Activated effector memory CD4-positive, alpha-beta T cell treated with Interleukin-2 at 50 U/mL for 16 hours (primary cell): ENCODE results near the gene SLC16A12.

ENCODE experiments used
- DNase-seq: peaks from one replicate; pipeline ENCODE4 v3.0.0-alpha.2; 2020

The SLC16A12 gene

DNA sequence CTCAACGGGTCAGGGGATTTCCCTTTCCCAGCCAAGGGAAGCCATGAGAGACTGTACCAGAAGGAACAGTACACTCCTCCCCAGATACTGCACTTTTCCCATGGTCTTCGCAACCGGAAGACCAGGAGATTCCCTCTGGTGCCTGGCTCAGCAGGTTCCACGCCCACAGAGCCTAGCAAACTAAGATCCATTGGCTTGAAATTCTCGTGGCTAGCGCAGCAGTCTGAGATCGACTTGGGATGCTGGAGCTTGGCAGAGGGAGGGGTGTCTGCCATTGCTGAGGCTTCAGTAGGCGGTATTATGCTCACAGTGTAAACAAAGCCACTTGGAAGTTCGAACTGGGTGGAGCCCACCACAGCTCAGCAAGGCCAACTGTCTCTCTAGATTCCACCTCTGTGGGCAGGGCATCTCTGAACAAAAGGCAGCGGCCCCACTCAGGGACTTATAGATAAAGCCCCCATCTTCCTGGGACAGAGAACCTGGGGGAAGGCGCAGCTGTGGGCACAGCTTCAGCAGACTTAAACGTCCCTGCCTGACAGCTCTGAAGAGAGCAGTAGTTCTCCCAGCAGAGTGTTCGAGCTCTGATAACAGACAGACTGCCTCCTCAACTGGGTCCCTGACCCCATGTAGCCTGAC is 29.6 kb downstream of the SLC16A12 start:
- no peak for DNase-seq

DNA sequence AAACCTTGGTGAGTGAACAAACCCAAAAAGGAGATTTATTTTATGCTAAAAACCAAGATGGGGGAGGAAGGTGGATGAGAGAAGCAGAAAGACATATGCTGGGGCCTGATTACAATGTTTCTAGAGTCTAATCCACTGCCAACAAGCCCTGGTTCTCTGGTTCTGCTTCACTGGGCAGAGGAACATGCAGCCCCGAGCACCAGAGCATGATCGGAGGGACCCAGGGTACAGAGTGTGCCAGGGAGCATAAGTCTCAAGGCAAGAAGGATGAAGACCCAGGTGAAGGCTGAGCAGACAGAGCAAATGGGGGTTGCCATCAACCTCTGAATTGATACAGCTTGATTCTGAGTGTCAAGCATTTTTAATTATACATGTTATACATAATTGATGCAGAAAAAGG is 30.7 kb downstream of the SLC16A12 start:
- no peak for DNase-seq

DNA sequence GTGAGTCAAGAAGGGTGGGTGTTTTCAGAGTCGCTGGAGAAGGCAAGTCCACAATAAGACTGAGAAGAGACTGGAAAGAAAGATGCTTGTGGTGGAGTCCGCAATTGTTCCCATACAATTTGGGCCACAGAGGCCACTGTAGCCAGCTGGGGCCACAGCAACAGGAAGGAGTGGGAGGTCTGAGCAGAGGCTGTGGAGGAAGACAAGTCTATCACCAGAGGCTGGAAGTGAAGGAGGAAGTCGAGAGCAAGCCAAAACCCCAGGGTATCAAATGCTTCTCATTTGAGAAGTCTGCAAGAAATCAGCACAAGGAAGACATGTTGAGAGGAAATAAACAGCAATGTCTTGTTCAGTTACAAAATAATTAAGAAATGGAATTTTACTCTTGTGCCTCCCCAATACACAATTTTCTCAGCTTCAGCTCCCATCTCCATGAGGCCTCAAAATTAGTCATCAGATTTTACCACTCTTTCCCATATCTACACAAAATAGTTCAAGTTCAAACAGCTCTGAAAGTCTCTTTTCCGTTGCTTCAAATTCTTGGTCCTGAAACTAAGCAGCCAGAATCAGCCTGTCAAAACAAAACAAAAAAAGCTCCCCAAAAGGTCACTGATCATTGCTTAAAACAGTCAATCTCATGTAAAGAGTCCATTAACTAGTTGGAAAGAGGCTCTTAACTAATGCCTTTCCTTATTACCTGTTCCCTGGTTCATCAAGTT is 31.6 kb downstream of the SLC16A12 start:
- no peak for DNase-seq

DNA sequence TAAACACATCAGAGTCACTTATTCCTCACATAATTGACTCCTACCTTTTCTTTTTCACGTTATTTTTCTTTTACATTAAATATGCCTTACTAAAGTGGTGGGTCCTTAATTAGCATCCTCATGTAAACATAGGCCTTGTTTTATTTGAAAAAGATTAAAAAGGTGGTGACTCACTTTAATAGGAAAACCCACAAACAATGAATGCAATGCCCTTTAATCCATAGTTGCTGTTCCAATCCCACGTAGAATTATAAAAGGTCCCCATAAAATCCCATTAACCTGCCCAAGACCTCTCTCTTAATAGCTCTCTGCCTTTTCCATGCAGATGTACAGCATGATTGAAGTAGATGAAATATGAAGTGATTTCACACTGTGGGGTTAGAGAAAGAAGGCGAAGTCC is 32.2 kb downstream of the SLC16A12 start:
- DNase-seq = no peak

DNA sequence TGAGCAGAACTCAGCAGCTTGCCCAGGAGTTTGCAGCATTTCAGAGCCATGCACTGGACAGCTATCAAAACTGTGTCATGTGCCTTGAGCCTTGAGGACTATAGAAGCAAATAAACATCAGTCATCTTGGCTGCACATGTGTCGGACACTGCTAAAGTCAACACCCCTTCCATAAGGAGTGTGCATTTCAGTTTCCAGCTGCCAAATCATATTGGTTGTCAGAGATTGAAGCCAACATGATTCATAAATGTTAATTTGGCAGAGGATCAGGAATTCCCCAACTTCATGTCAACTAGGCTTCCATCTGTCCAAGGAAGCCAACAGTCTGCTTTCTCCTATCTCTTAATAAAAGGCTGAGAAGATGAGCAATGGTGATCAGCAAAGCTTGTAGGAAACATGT is 32.8 kb downstream of the SLC16A12 start:
- DNase-seq = no peak

DNA sequence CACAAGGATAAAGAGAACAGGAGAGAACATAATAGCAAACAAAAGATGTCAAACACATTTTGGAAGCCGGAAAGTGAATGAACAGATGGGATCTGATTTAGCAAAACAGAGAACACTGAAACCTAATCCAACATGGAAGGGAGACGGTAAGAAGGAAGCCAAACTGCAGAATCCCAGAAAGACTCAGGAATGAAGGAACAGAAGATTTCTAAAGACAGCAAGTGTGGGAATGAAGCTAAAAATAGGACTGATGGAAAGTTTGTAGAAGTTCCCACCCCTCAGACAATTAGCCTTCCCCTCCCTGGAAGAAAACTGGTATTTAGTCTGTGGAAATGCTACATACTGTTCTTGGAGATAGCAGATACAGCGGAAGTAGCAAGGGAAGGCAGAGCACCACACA is 40.8 kb downstream of the SLC16A12 start:
- no peak for DNase-seq

DNA sequence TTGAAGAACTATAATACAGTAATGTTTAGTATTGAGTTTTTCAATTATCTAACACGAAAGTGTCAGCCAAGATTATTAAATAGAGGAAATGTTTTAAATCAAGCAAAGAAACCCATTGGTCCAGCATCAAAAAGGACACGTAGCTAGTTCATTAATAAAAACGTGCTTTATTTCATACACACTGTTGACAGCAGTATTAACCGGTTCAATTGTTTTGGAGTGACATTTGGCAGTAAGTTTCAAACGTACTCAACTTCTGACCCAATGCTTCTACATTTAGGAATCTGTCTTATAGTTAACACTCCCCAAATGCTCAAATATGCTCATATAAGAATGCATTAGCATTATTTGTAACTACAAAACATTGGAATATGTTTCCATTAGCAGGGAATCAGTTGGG is 41.3 kb downstream of the SLC16A12 start:
- DNase-seq = no peak

DNA sequence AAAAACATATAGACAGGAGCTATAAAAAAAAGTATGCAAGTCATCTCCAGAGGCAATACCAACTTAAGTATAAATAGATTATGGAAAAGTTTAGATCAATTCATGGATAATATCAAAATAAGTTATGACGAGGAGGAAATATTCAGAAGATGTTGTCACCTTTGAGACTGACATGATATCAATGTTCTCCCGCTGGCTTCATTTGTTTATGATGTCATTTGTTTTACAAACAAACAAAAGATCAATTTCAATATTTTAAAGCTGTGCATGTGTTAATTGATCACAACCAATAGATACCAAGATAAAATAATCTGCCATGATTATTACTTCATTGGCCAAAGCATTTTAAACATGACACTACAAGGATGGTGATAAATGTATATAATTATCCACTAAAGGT is 43.5 kb downstream of the SLC16A12 start:
- DNase-seq = no peak

DNA sequence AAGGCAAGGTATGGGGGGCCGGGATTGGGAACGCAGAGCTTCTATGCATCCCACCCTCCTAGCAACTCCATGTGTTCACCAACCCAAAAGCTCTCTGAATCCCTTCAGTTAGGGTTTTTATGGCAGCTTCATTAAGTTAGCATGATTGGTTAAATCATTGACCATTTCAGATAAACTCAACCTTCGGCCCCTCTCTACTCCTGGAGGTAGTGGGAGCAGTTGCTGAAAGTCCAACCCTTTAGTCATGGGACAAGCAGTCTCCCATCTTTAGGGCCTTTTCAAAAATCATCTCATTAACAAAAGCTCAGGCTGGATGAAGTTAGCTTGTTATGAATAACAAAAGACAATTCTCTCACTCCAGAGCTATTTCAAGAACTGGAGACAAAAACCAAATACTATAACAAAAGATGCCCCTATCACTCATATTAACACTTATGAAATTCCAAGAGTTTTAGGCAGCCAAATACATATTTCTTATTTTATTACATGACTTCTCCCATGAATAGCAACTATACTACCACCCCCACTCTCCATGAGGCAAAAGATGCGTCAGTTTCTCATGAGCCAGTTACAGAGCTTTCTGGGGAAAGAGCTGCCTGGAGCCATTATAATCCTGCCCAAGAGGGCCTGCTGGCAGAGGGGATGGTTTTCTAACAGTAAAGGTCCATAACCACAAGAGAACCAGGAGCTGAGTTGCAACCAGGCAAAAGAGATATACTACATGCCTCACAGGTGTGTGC is 44.6 kb downstream of the SLC16A12 start:
- DNase-seq = no peak

DNA sequence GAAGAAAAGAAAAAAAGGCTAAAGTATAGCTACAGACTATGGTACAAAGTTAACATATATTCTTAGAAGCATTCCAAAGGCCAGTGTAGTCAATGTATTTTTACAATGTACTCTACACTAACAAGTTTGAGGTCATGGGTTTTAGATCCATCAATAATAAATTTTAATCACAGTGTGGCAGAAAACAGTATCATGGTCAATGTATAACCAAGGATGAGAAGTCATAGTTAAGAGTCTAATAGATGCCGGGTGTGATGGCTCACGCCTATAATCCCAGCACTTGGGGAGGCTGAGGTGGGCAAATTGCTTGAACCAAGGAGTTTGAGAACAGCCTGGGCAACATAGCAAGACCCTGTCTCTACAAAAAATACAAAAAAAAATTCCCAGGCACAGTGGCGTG is 53.1 kb downstream of the SLC16A12 start:
- no peak for DNase-seq

DNA sequence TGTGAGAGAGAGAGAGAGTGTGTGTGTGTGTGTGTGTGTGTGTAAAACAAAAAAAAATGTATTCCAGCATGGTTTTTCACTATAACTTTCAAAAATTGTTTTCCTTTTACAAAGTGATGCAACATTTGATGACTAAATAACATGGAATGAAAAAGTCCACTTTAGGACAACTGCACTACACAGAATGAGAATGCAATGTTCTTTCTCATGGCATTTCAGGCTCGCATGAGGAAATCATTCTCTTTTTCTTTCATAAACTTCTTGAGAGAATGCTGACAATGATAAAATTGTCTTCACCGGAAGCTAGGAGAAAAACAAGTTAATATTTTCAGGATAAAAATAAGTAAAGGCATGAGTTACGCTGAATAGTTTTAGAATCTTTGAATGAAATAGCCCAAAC is 53.7 kb downstream of the SLC16A12 start:
- DNase-seq = no peak

DNA sequence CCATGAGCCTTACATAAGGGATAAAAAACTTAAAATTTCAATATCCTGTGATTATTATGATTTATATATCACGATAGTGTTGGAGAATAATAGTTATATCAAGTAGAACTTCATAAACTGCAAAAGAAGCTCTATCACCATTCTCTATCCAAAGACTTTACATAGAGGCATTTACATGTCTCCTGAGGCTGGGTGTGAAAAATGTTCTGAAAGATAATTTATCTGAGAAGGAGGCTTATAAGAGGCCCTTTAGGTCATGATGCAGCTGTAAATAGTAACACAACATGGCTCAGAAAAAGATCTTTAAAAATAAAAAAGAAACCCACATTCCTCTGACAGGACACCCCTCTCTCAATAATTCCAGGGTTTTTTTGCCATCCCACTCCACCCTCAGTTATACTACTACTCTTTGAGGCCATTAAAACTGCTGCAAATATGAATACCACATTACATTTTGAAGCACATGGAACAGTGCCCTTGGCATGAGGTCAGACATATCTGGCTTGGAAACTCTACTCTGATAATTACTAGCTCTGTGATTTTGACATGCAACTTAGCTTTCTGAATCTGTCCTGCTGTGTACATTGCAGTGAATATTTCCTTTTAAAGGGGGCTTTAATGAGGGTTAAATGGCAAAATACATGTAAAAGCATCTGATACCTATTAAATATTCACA is 55.5 kb downstream of the SLC16A12 start:
- no peak for DNase-seq

DNA sequence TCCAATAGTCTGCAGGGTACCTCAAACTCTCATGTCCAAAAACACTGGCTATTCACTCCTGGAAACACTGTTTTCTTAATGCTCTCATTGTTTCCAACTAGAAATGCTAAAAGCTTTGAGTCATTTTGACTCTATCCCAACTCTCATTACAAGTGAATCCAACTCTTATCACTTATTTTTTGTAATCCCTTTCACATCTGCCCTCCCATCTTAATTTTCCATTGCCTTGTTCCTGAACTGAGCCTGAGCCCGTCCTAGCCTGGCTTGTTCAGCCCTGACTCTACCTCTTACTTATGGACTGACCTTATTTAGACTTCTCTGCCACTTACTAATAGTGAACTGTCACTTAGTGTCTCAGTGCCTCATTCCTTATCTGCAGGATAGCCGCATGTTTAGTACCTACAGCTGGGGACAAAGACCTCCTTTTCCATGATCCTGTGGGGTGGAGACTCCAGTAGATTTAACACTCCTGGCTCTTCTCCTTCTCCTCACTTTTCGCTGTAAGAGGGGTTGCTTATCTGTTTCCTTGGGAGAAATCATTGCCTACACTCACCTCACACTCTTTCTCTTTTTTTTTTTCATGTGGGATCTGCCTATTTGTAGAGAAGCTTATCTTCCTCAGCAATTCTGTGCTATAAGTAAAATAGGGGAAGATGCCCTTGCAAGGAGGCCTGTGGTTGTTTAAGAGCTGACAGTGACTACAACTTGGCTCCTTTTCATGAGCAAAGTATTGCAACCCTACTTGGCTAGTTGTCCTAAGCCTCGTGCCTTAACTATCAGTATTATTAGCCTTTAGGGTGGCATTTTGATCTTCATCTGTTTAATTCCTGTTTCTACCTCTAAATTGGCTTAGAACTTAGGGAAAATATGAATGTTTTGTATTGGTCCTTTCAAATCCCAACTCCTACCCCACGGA is 56.4 kb downstream of the SLC16A12 start:
- DNase-seq = no peak

DNA sequence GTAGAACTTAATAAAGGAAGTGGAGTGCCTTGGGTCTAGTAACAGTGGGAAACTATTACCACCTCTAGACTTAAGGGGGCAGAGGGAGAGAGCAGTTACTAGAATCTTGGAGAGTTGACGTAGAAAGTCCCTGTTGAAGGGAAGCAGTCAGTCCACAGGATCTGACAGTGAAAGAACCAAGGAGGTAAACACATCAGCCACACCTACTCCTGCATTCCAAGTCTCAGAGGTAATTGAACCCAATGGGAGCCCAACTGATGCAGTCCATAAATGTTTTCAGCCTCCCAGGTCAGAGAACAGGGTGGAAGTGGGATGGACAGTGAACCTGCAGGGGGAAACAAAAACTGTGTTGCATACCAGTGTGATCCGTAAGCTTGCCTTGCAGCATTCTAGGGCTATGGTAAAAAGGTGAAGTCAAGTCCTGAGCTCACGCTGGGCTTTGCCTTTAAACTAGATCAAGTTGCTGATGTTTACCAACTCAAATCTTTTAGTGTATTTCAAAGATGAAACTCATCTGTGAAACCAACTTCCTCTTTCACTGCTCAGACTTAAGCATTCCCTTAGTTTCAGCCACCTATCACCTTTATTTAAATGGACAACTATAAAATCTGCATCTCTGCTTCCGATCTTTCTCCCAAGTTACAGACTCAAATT is 57.2 kb downstream of the SLC16A12 start:
- DNase-seq = no peak

DNA sequence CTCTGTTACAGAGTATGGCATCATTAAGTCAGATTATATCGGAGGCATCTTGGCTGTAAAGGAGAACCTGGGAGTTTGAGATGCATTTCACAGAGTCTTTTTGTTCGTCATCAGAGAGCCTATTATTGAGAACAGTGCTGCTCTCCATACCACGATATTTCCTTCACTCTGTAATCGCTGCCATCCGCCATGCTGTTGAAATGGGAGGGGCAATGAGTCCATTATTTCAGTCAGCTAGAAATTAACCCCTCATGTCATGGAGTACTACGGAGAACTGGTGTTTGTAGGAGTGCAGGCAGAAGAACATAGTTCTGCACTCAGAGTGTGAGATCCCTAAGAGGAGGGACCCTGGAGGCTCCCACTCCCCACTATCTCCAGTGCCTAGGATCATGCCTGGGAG is 59.2 kb downstream of the SLC16A12 start:
- no peak for DNase-seq

DNA sequence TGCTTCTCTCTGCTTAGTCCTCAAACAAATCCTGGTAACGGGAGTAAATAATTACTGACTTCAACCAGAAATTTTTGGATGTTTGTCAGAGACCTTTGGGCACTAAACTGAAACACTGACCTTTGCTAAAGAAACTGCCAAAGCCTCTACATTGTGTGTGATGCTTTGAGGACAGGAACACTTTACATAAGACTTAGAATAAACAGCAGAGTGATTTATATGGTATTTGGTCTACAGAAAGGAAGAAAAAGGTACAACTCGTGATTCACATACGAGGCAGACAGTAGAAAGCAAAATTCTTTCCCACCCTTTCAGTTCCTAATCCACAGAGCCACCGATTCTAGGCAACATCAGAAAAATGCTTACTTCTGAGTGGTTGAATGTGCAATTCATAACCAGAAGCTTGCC is 59.8 kb downstream of the SLC16A12 start:
- no peak for DNase-seq

DNA sequence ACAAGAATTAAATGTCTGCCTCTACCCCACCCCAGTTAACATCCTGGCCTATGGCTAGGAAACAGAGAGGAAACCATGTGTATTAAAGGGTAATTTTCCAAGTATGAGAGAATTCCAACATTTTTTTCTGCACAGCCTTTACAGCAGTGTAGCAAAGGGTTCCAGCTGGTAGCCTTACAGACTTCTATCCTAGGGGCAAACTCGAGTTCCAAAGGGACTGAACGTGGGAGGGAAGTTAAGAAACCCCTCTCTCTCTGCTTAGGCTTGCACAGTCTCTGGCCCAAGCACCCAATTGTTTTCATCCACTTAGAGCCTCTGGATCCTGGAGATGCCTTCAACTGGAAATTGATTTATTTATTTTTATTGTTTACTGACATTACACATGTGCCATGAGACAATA is 60.3 kb downstream of the SLC16A12 start:
- no peak for DNase-seq

DNA sequence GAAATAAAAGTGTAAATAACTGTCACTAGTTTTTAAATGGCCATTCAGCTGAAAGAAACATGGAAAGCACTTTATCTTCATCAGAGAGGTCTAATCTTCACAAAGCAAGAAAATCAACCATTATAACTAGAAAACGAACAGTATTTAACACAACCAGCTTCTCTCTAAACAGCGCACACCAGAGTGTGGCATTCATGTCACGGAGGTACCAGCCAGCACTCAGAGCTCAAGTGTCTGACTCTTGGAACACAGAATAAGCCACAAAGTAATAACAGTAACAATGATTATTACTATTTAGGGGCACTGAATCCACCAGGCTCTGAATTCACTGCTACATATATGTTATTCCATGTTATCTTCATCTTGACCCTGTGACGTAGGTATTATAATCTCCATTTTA is 60.9 kb downstream of the SLC16A12 start:
- no peak for DNase-seq

DNA sequence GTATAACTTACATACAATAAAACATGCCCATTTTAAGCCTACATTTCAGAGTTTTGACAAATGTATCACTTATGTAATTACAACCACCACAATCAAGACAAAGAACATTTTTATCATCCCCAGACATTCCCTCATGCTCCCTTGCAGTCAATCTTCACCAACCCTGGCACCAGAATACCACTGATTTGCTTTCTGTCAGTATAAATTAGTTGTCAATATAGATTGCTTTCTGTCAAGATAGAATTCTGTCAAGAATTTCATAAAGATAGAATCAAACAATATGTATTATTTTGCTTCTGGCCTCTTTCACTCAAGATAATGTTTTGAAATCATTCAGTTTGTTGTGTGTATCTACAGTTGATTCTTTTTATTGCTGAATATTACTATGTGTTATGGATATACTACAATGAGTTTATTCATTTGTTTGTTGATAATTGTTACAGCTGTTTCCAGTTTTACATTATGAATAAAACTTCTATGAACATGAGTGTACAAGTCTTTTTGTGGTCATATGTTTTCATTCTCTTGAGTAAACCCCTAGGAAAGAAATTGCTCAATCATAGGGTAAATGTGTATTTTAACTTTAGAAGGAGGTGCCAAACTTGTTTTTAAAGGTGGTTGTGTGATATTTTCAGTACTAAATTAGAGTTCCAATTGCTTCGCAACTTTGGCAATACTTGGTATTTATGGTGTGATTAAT is 64.1 kb downstream of the SLC16A12 start:
- DNase-seq = no peak

DNA sequence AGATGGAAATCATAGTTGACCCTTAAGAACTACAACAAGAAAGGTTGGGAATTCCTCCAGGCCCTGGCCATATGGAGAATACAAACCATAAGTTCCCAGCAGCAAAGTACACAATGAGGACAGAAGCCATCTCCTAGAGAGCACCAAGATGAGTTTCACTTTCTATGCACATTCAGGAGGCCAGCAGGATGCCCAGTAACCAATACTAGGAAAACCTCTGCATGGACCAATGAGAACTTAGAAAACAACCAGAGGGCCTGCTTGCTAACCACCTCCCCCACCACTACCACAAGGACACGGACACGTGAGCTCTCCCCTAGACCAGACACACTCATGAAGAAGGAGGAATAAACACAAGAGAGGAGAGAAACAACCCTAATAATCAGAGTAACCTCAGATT is 64.8 kb downstream of the SLC16A12 start:
- DNase-seq = no peak

DNA sequence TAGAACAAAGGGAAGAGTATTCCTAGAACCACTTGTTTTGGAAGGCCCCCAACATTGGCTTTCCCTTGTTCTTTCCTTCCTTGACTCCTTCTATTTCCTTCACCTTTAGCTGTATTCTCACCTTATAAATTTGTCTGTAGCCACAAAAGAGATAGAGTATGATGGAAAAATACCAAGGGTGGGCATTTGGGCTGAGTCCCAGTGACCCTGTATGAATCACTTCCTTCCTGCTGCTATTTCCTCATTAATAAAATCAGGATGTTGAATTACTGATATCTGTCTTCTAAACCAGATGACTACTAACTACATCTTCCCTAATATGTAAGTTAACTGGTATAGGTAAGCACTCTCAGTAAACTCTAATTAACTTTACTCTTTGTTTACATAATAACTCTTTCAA is 65.9 kb downstream of the SLC16A12 start:
- no peak for DNase-seq
